GM12878 (cell line): ENCODE results near the gene SLC16A6. TPM values are rescaled to one million over a fixed set of nuclear protein-coding genes. Genes with fewer than 3 reads are reported as not detected.

Source experiments
- ATAC-seq: fragments of 200-7000 bp; cut with Tn5 transposase; 3 replicates; pipeline ENCODE4 v1.9.1; 2020; ENCODE audit warnings: mild to moderate bottlenecking, moderate library complexity
- BruUV-seq: library from RNA; stranded (reverse); fragments of 400-500 nt; replicated peaks from 2 replicates; lab custom pipeline; 2021; lab: Mats Ljungman, UMichigan
- CTCF ChIA-PET: fragments of 300-600 bp; sonication (Branson Sonifier 250); formaldehyde crosslinking; extraction: SDS; loops from one replicate; lab custom pipeline; 2021; ENCODE audit warnings: inconsistent platforms; lab: Yijun Ruan, JAX
- POLR2A ChIA-PET: fragments of 350-600 bp; formaldehyde crosslinking; extraction: SDS; loops from one replicate; lab custom pipeline; 2021; ENCODE audit warnings: inconsistent platforms; lab: Charles Lee
- RAD21 ChIA-PET: fragments of 300-600 bp; sonication (Branson Sonifier 250); formaldehyde crosslinking; loops from one replicate; lab custom pipeline; 2023; ENCODE audit warnings: antibody characterized with exemption; ENCODE audit not compliant: unreplicated experiment; lab: Charles Lee
- SMC1A ChIA-PET: fragments of 300-600 bp; sonication (Branson Sonifier 250); formaldehyde crosslinking; loops from one replicate; lab custom pipeline; 2023; ENCODE audit not compliant: unreplicated experiment, uncharacterized antibody; lab: Charles Lee
- DNase-seq: peaks from one replicate; pipeline ENCODE4 v3.0.0-alpha.2; 2011; ENCODE audit warnings: low read depth, low spot score
- FAIRE-seq: peaks from 3 replicates; lab custom pipeline; 2011; peaks lifted over from hg19 to GRCh38; lab: Jason Lieb, UNC
- H2AFZ ChIP-seq: 2 replicates; pipeline ENCODE4 v1.6.0; 2011; ENCODE audit warnings: low read depth, low read length, control low read depth; ENCODE audit not compliant: control insufficient read depth
- H3K27ac ChIP-seq: 2 replicates; pipeline ENCODE4 v1.5.1; 2011; ENCODE audit warnings: control low read depth; ENCODE audit not compliant: control insufficient read depth, insufficient read depth
- H3K27me3 ChIP-seq, 2 experiments: replicated peaks in 1 of 2; 2 replicates each; pipeline versions ENCODE4 v1.6.0 to v1.6.1; 2011; ENCODE audit warnings: low read length in 1 of 2; ENCODE audit not compliant: control insufficient read depth in 2 of 2, insufficient read depth in 2 of 2
- H3K36me3 ChIP-seq, 2 experiments: 2 replicates each; pipeline ENCODE4 v1.5.1; 2011; ENCODE audit warnings: low read length in 1 of 2; ENCODE audit not compliant: control insufficient read depth in 2 of 2, insufficient read depth in 2 of 2
- H3K4me1 ChIP-seq: 2 replicates; pipeline ENCODE4 v1.6.1; 2011; ENCODE audit warnings: mild to moderate bottlenecking, low read length, moderate library complexity, mixed read lengths; ENCODE audit not compliant: control insufficient read depth, insufficient read depth
- H3K4me2 ChIP-seq: 2 replicates; pipeline ENCODE4 v1.6.0; 2011; ENCODE audit warnings: control low read depth; ENCODE audit not compliant: control insufficient read depth, insufficient read depth
- H3K4me3 ChIP-seq: fragments of 200-600 bp; sonication (generic); 2 replicates; pipeline ENCODE4 v1.5.1; 2016
- H3K79me2 ChIP-seq: 2 replicates; pipeline ENCODE4 v1.6.0; 2011; ENCODE audit warnings: low read length; ENCODE audit not compliant: control insufficient read depth, insufficient read depth
- H3K9ac ChIP-seq: 2 replicates; pipeline ENCODE4 v1.8.0; 2011; ENCODE audit warnings: low read length, control low read depth, mixed read lengths; ENCODE audit not compliant: control insufficient read depth, insufficient read depth
- H3K9me3 ChIP-seq: replicated peaks from 3 replicates; pipeline ENCODE4 v1.5.1; 2011; ENCODE audit warnings: mild to moderate bottlenecking, low read length; ENCODE audit not compliant: control insufficient read depth, insufficient read depth
- H4K20me1 ChIP-seq: 2 replicates; pipeline ENCODE4 v1.6.0; 2011; ENCODE audit not compliant: control insufficient read depth, insufficient read depth
- CHD2 ChIP-seq: IDR thresholded peaks from 2 replicates; pipeline ENCODE4 v1.6.1; 2011; ENCODE audit warnings: low read depth, low read length, improper control_type of control experiment, borderline replicate concordance
- EZH2 ChIP-seq: IDR thresholded peaks from 2 replicates; pipeline ENCODE4 v1.6.1; 2012; ENCODE audit warnings: low read depth, mild to moderate bottlenecking, control low read depth, inconsistent platforms, low read length, borderline replicate concordance; ENCODE audit not compliant: control insufficient read depth
- IRF4 ChIP-seq: IDR thresholded peaks from 2 replicates; pipeline ENCODE4 v1.6.1; 2011; ENCODE audit warnings: low read depth, low read length
- JUNB ChIP-seq: IDR thresholded peaks from 2 replicates; pipeline ENCODE4 v1.6.1; 2016; ENCODE audit warnings: antibody characterized with exemption, mild to moderate bottlenecking
- JUND ChIP-seq: IDR thresholded peaks from 2 replicates; pipeline ENCODE4 v1.6.1; 2012; ENCODE audit warnings: low read depth, mild to moderate bottlenecking, low read length, improper control_type of control experiment, moderate library complexity
- MEF2A ChIP-seq: IDR thresholded peaks from 2 replicates; pipeline ENCODE4 v1.6.1; 2011; ENCODE audit warnings: low read depth, mild to moderate bottlenecking, low read length, moderate library complexity; ENCODE audit not compliant: insufficient read depth
- TARDBP ChIP-seq: IDR thresholded peaks from 2 replicates; pipeline ENCODE4 v1.6.1; 2016; ENCODE audit warnings: borderline replicate concordance
- ZNF217 ChIP-seq: fragments of 450-650 bp; IDR thresholded peaks from 2 replicates; pipeline ENCODE4 v1.6.1; 2017; ENCODE audit warnings: antibody characterized with exemption, mild to moderate bottlenecking
- WGBS: methylation state at CpG from one replicate; pipeline ENCODE4 v1.1.6; 2016; ENCODE audit warnings: low lambda C conversion rate; ENCODE audit not compliant: insufficient replicate concordance, insufficient coverage; ENCODE audit errors: missing lambda C conversion rate; 5-methylcytosine and 5-hydroxymethylcytosine counted together
- in situ Hi-C: fragments of 300-500 bp; cut with MboI; formaldehyde crosslinking; loops from 9 replicates; pipeline ENCODE4 v1.14.3; 2018; ENCODE audit warnings: mixed read lengths
- intact Hi-C: fragments of 100-400 bp; cut with micrococcal nuclease; formaldehyde crosslinking; loops from one replicate; pipeline ENCODE4 v1.14.2; 2022; ENCODE audit not compliant: unreplicated experiment
- polyA plus RNA-seq, 11 experiments: library from polyadenylated mRNA; depleted of rRNA in 4 of 11; unstranded in 6 of 11; stranded (reverse) in 5 of 11; fragments of >200 nt; fragmentation: Nextera tagmentation in 4 of 11; fragmentation: Illumina TruSeq in 1 of 11; extraction: Ambion mirVana in 4 of 11; extraction: Trizol in 1 of 11; gene quantifications; 1 replicate in 1 of 11; 2 replicates in 10 of 11; pipeline versions ENCODE4 v1.2.1 to v1.2.3, GENCODE V29; 2011 to 2016; ENCODE audit warnings: inconsistent platforms in 2 of 11, missing spikeins in 2 of 11, low read depth in 1 of 11
- total RNA-seq, 4 experiments: library from RNA; depleted of rRNA in 3 of 4; stranded (reverse); fragments of >200 nt in 3 of 4; fragmentation: Illumina TruSeq in 1 of 4; extraction: Trizol in 1 of 4; gene quantifications; 2 replicates each; pipeline versions ENCODE4 v1.2.1 to v1.2.3, GENCODE V29; 2013 to 2021
- TF ChIP-seq, protein P1 (sequence below): IDR thresholded peaks from 2 replicates; pipeline ENCODE4 v1.6.1; 2011; ENCODE audit warnings: low read depth, mild to moderate bottlenecking, low read length, moderate library complexity, borderline replicate concordance; ENCODE audit errors: extremely low read depth
- TF ChIP-seq, protein P2 (sequence below): IDR thresholded peaks from 2 replicates; pipeline ENCODE4 v1.6.1; 2011; ENCODE audit warnings: mild to moderate bottlenecking, low read depth, low read length, moderate library complexity; ENCODE audit not compliant: insufficient replicate concordance

SLC16A6 gene
- total and polyA plus RNA-seq, 10 of the 15 experiments (the other 5 are each of a cell fraction or from before 2014, with no cell fraction given): 2.4 to 8.8 (median 6.0) TPM

GRCh38 chr17:68293490-68294195 is 2.7 kb upstream of the SLC16A6 start (continued):
- TF ChIP-seq MEF2A: no peak
- TF ChIP-seq JUND: no peak
- no peak for TF ChIP-seq ZNF217
- TF ChIP-seq CHD2: no peak
- TF ChIP-seq, protein P1, sequence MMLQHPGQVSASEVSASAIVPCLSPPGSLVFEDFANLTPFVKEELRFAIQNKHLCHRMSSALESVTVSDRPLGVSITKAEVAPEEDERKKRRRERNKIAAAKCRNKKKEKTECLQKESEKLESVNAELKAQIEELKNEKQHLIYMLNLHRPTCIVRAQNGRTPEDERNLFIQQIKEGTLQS: no peak
- no peak for TF ChIP-seq JUNB
- no peak for TF ChIP-seq EZH2
- no peak for TF ChIP-seq IRF4

- H3K27me3 ChIP-seq: no peaks in the 10 kb centered on the region
- peaks cover 21% of the 10 kb centered on the region for H3K4me1 ChIP-seq
- H2AFZ ChIP-seq: peak overlapping the region; percentile 39
- BruUV-seq: TSS peak; percentile 63
- WGBS: 45% methylated on average over 9 of the region's 9 CpGs
- no peak for ATAC-seq
- no peaks in the 10 kb centered on the region for H3K36me3 ChIP-seq
- H3K9ac ChIP-seq: peak overlapping the region; percentile 98
- peaks cover 35% of the 10 kb centered on the region for H3K79me2 ChIP-seq
- H3K9me3 ChIP-seq: no peaks in the 10 kb centered on the region
- FAIRE-seq: no peak
- ChIA-PET POLR2A (interaction anchor here (1.0 to 1.5 kb wide), 2 partner anchors 31 to 168 kb away, joined by 4 to 5 read pairs; no protein-coding TSS in a partner anchor), CTCF (interaction anchor here (0.9 to 2.2 kb wide), 6 partner anchors 12 to 176 kb away, joined by 3 to 8 read pairs (median 4); no protein-coding TSS in a partner anchor), SMC1A (interaction anchor here (0.8 to 1.3 kb wide), 4 partner anchors 62 to 170 kb away, joined by 3 to 5 read pairs (median 4); no protein-coding TSS in a partner anchor), RAD21 (interaction anchor here (1.4 to 6.9 kb wide), 2 partner anchors 106 to 167 kb away, joined by 4 to 54 read pairs; partner anchors contain the start of gene WIPI1)
- no peak for DNase-seq
- H4K20me1 ChIP-seq: no peaks in the 10 kb centered on the region
- H3K27ac ChIP-seq: peak overlapping the region; percentile 95
- in situ Hi-C loops: no loop called here
- TF ChIP-seq, protein P2, sequence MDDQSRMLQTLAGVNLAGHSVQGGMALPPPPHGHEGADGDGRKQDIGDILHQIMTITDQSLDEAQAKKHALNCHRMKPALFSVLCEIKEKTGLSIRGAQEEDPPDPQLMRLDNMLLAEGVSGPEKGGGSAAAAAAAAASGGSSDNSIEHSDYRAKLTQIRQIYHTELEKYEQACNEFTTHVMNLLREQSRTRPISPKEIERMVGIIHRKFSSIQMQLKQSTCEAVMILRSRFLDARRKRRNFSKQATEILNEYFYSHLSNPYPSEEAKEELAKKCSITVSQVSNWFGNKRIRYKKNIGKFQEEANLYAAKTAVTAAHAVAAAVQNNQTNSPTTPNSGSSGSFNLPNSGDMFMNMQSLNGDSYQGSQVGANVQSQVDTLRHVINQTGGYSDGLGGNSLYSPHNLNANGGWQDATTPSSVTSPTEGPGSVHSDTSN: no peak
- 0 out of 2 replicates have a peak, but pooled peaks have one; percentile 33 for TF ChIP-seq TARDBP
- peak overlapping the region; percentile 96 for H3K4me2 ChIP-seq
- peak overlapping the region; percentile 74 for H3K4me3 ChIP-seq
- intact Hi-C loops: loop anchor here (5.0 kb wide), 2 partner anchors 45 to 55 kb away; partner anchors contain the start of gene AMZ2
Measured at GRCh38 chr17:68292689-68293040, 1.7 kb upstream of the SLC16A6 start.
